ENCODE results near the gene TGFBR3.

The TGFBR3 gene

DNA sequence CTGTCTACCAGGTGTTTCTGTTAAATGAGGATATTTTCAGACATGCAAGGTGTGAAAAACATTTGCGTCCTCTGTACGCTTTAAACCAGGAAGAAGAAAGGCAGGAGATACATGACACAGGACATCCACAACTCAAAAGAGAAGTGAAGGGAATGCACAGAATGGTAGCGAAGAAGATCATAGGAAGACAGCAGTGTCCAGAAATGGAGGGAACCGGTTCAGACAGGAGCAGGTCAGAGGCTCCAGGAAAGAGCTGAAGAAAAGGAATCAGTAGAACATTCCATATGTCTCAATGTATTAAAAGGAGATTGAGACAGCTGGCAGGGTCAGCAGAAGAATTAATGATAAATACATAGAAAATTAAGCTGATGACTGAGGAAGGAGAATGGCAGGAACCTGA, 194.4 kb downstream of the TGFBR3 start:
- no peaks in the 10 kb centered on the region for H3K27me3 ChIP-seq (ENCODE audit: insufficient read depth, low read length)
- H3K9me3 ChIP-seq (ENCODE audit: low read length): no peaks in the 10 kb centered on the region
- peaks cover 17% of the 10 kb centered on the region for H3K4me1 ChIP-seq (ENCODE audit: insufficient read depth, low read length)
- no peaks in the 10 kb centered on the region for H3K36me3 ChIP-seq (ENCODE audit: insufficient read depth, low read length)
- no peak overlapping the region for H2AFZ ChIP-seq (ENCODE audit: low read depth, low read length)
- H3K4me3 ChIP-seq (ENCODE audit: low read length): no peak overlapping the region

DNA sequence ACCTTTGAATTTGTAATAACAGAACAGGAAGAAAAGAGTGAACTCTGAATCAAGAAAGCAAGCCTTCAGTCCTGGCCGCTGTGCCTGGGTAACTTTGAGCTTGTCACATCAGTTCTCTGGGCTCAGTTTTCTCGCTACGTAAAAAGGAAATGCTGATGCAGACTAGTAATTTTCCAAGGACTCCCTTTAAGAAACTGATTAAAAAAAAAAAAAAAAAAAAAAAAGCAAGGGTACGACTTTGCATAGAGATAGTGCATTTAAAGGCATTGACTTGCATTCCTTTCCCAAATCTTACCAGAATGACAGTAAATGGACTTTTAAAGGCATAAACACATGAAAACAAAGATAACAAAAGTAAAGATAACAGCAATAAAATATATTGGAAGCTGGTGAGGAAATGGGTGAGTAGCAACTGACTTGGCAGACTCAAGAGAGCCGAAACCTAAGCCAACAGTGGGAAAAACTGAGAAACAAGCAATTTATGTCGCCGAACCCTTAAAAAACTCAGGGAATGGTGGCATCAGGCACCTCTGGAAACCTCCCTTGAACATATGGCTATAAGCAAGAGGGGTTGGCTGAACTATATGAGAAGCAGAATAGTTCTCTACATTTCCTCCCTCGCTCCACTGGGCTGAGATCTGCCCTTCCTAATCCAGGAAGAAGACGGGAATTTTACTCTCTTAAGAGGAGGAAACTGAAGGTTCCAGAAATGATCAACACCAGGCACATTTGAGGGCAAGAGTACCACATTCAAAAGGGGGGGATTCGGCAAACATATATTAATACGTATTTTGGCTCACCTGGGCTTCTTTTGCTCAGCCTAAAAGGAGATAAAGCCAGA, 196.1 kb downstream of the TGFBR3 start:
- H3K27me3 ChIP-seq (ENCODE audit: insufficient read depth, low read length): no peaks in the 10 kb centered on the region
- no peak overlapping the region for H3K4me3 ChIP-seq (ENCODE audit: low read length)
- no peaks in the 10 kb centered on the region for H3K36me3 ChIP-seq (ENCODE audit: insufficient read depth, low read length)
- H2AFZ ChIP-seq (ENCODE audit: low read depth, low read length): no peak overlapping the region
- H3K4me1 ChIP-seq (ENCODE audit: insufficient read depth, low read length): peaks cover 16% of the 10 kb centered on the region
- no peaks in the 10 kb centered on the region for H3K9me3 ChIP-seq (ENCODE audit: low read length)

DNA sequence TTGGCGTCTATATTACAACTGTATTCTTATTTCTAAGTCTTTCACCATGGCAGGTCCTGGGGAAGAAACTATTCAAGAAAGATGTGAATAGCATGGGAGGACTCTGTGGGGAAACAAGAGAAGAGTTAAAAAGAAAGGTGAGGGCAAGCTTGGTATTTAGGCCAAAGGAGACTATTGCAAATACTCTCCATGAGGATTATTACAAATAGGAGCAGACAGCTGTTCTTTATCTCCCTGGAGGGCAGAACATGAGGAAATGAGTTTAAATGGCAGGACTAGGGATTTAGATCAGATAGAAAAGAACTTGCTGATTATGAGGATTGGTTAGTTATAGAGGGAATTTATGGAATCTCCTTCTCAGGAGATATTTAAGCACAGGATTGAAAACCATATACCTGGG, 198.5 kb downstream of the TGFBR3 start:
- H3K27me3 ChIP-seq (ENCODE audit: insufficient read depth, low read length): no peaks in the 10 kb centered on the region
- no peaks in the 10 kb centered on the region for H3K36me3 ChIP-seq (ENCODE audit: insufficient read depth, low read length)
- H3K4me3 ChIP-seq (ENCODE audit: low read length): no peak overlapping the region
- H3K9me3 ChIP-seq (ENCODE audit: low read length): no peaks in the 10 kb centered on the region
- H3K4me1 ChIP-seq (ENCODE audit: insufficient read depth, low read length): peaks cover 35% of the 10 kb centered on the region
- no peak overlapping the region for H2AFZ ChIP-seq (ENCODE audit: low read depth, low read length)

DNA sequence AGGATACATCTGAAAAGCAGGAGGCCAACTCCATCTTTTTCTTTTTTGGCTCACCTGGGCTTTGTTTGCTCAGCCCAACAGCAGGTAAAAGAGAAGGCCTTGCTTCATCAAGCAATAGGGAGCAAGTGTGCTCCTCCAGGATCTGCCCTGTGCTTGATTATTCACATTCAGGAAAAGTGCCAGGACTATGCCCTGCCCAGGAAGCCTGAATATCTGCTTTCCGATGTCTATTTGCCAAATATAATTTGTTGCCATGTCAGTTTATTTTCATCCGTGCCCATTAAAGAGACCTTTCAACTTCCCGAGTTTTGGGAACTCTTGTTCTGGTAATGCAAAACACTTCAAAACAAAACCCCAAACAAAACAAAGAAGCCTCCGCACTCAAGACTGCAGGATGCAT, 200.0 kb downstream of the TGFBR3 start:
- H3K4me1 ChIP-seq (ENCODE audit: insufficient read depth, low read length): peaks cover 35% of the 10 kb centered on the region
- H2AFZ ChIP-seq (ENCODE audit: low read depth, low read length): no peak overlapping the region
- H3K4me3 ChIP-seq (ENCODE audit: low read length): no peak overlapping the region
- no peaks in the 10 kb centered on the region for H3K9me3 ChIP-seq (ENCODE audit: low read length)
- H3K27me3 ChIP-seq (ENCODE audit: insufficient read depth, low read length): no peaks in the 10 kb centered on the region
- no peaks in the 10 kb centered on the region for H3K36me3 ChIP-seq (ENCODE audit: insufficient read depth, low read length)

DNA sequence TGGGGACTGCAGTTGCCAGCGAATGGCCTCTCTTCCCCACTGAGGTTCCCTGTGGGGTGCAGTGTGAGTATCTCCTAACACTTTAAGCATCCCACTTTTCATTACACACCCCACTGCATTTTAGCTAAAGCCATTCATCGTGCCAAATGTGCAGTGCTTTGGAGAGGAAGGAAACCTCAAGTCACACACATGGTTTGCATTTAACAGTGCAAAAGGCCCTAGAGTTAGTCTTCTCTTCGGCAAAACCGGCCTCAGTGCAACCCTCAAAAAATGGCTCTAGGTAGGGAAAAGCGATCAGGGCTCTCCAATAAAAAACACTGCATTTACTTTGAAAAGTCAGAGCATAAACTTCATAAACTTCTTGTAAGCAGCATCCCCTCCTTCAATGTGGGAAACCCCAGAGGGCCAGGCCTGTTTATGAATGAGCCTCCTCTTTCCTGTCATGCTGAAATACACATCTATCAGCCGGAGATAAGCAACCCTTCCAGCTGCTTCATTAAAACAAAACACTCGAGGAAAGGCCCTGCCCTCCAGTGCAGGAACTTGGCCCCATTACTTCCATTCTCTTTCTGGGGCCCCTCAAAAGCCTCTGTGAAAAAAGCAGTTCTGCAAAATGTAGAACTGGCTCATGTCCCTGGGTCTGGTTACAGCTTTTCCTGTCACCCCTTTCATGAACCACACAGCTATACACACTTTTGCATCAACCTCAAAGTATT, 201.3 kb downstream of the TGFBR3 start:
- Histone ChIP-seq H3K4me1 (ENCODE audit: insufficient read depth, low read length) (peaks cover 32% of the 10 kb centered on the region), H3K36me3 (ENCODE audit: insufficient read depth, low read length) (no peaks in the 10 kb centered on the region), H3K4me3 (ENCODE audit: low read length) (no peak overlapping the region), H3K9me3 (ENCODE audit: low read length) (no peaks in the 10 kb centered on the region), H3K27me3 (ENCODE audit: insufficient read depth, low read length) (no peaks in the 10 kb centered on the region), H2AFZ (ENCODE audit: low read depth, low read length) (peak overlapping the region; percentile 23)

DNA sequence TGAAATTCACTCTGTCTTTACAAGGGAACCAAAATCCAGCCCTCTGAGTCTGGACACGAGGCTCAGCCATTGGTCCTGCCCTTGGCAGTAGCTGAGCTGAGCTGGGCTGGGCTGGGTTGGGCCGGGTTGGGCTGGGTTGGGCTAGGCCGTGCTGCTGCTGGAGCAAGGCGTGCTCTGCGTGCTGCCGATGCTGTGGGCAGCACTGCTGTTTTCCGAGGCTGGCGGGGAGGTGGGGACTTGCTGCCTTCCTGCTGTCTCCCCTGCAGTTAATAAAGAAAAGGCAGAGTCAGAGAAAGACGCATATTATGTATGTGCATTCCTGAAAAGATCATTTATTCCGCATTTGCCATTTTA, 202.4 kb downstream of the TGFBR3 start:
- peak overlapping the region; percentile 23 for H2AFZ ChIP-seq (ENCODE audit: low read depth, low read length)
- no peaks in the 10 kb centered on the region for H3K36me3 ChIP-seq (ENCODE audit: insufficient read depth, low read length)
- no peaks in the 10 kb centered on the region for H3K27me3 ChIP-seq (ENCODE audit: insufficient read depth, low read length)
- peaks cover 21% of the 10 kb centered on the region for H3K4me1 ChIP-seq (ENCODE audit: insufficient read depth, low read length)
- H3K4me3 ChIP-seq (ENCODE audit: low read length): no peak overlapping the region
- no peaks in the 10 kb centered on the region for H3K9me3 ChIP-seq (ENCODE audit: low read length)

DNA sequence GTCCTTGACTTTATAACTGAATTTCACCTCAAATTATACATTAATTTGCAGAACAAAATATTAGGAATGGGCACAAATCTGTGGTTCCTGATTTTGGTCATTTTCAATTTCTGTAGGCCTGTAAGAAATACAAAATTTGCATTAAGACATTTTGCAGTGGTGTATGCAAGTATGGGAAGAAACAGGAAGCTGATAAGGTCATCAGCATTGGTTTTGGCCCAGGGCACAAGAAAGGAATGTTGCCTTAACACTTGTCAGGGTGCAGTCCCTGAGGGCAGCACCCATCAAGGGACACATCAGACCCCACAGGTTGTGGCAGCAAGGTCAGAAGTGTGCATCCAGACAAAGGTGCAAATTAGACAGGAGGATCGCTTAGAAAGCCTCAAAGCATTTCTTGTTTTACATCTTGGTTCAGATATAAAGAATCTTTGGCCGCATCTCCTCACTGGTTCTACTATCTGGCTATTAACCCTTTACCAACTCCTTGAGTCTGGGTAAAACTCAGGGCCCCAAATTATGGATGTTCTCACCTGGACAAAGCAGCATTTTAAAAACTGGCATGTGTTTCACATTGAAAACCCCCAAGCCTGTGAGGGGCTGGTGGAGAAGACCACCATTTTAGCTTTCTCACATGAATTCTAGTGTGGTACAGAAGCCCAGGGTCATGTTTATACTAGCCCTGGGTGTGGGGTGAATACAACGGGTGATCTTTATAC, 202.9 kb downstream of the TGFBR3 start:
- Histone ChIP-seq H3K36me3 (ENCODE audit: insufficient read depth, low read length) (no peaks in the 10 kb centered on the region), H3K4me1 (ENCODE audit: insufficient read depth, low read length) (peaks cover 21% of the 10 kb centered on the region), H3K4me3 (ENCODE audit: low read length) (no peak overlapping the region), H3K9me3 (ENCODE audit: low read length) (no peaks in the 10 kb centered on the region), H2AFZ (ENCODE audit: low read depth, low read length) (no peak overlapping the region), H3K27me3 (ENCODE audit: insufficient read depth, low read length) (no peaks in the 10 kb centered on the region)

DNA sequence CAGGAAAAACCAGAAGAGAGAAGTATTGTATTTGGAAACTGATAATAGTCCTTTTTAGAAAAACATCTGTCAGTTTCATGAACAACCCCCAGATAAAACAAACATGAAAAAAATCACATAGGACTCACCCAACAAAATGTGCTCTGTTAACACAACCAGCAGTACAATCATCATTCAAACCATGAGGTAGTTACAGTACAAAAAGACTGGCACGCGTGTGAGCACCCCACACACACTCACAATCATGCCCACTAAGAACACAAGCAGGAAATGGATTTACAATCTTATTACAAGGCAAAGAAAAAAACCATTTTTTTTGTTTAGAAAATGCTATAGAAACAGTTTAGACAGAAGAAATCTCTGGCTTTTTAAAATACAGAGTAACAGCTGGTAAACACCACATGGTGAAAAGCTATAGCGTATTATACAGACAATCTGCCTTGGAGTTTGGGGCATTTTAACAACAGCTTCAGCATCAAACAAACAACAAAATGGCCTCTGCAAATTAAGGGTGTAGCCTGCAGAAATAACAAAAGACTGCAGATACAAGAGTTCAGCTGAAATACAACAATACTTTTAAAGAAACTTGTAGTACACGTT, 205.3 kb downstream of the TGFBR3 start:
- Histone ChIP-seq H3K9me3 (ENCODE audit: low read length) (no peaks in the 10 kb centered on the region), H2AFZ (ENCODE audit: low read depth, low read length) (no peak overlapping the region), H3K4me1 (ENCODE audit: insufficient read depth, low read length) (peaks cover 21% of the 10 kb centered on the region), H3K27me3 (ENCODE audit: insufficient read depth, low read length) (no peaks in the 10 kb centered on the region), H3K4me3 (ENCODE audit: low read length) (no peak overlapping the region), H3K36me3 (ENCODE audit: insufficient read depth, low read length) (no peaks in the 10 kb centered on the region)

DNA sequence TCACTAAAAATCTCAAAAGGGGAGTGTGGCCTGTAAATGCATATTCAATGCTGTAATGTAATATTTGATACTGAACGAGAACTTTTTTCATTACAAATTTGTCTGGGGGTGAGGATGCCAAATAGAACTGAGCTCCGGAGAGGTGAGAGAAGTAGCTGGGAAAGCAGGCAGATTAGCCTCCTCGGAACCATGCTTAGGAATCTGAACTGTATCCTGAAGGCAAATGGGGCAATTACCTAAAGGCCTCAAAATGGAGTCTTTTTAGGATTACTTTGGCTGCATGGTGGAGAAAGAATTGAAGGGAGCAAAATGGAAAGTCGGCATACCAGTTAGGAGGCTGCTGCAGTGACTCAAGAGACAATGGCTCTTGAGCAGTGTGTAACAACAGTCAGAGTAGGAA, 206.5 kb downstream of the TGFBR3 start:
- Histone ChIP-seq H3K9me3 (ENCODE audit: low read length) (no peaks in the 10 kb centered on the region), H3K4me3 (ENCODE audit: low read length) (no peak overlapping the region), H3K4me1 (ENCODE audit: insufficient read depth, low read length) (peaks cover 15% of the 10 kb centered on the region), H2AFZ (ENCODE audit: low read depth, low read length) (no peak overlapping the region), H3K36me3 (ENCODE audit: insufficient read depth, low read length) (no peaks in the 10 kb centered on the region), H3K27me3 (ENCODE audit: insufficient read depth, low read length) (no peaks in the 10 kb centered on the region)

DNA sequence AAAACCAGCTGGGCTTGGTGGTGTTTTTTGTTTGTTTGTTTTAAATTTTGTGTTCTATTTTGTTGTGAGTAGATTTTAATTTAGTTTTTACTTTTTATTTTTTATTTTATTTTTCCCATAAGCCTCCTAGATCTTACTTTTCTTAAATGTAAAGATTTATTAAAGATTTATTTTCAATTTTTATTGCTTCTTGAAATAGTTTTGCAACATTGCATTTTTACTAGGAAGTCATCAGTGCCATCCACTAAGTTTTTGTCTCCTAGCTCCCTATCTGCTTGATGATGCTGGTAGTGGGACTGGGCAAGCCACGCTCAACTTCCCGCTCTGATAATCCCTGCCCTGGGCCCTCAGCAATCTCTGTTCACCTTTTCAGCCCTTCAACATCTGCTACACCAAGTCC, 209.9 kb downstream of the TGFBR3 start:
- H3K9me3 ChIP-seq (ENCODE audit: low read length): no peaks in the 10 kb centered on the region
- H3K27me3 ChIP-seq (ENCODE audit: insufficient read depth, low read length): no peaks in the 10 kb centered on the region
- no peaks in the 10 kb centered on the region for H3K4me1 ChIP-seq (ENCODE audit: insufficient read depth, low read length)
- no peaks in the 10 kb centered on the region for H3K36me3 ChIP-seq (ENCODE audit: insufficient read depth, low read length)
- H2AFZ ChIP-seq (ENCODE audit: low read depth, low read length): no peak overlapping the region
- no peak overlapping the region for H3K4me3 ChIP-seq (ENCODE audit: low read length)

DNA sequence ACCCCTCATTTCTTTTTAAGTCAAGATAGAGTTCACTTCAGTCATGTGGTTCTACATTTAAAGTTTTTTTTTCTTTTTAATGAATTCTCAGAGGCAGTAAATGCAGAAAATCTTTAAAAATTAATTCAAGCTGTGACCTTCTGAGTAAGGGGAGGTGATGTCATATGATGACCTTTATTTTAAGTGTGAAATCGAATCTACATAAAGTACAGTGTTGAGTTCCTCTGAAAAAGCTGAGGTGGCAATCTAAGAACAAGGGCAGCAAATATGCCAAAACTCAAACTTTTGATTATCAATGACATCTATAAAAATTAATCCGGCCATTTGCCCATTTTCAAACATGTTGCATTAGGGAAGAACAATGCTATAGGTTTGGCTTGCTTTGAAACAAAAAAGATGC, 211.8 kb downstream of the TGFBR3 start:
- Histone ChIP-seq H2AFZ (ENCODE audit: low read depth, low read length) (no peak overlapping the region), H3K4me1 (ENCODE audit: insufficient read depth, low read length) (no peaks in the 10 kb centered on the region), H3K4me3 (ENCODE audit: low read length) (no peak overlapping the region), H3K36me3 (ENCODE audit: insufficient read depth, low read length) (no peaks in the 10 kb centered on the region), H3K27me3 (ENCODE audit: insufficient read depth, low read length) (no peaks in the 10 kb centered on the region), H3K9me3 (ENCODE audit: low read length) (no peaks in the 10 kb centered on the region)

DNA sequence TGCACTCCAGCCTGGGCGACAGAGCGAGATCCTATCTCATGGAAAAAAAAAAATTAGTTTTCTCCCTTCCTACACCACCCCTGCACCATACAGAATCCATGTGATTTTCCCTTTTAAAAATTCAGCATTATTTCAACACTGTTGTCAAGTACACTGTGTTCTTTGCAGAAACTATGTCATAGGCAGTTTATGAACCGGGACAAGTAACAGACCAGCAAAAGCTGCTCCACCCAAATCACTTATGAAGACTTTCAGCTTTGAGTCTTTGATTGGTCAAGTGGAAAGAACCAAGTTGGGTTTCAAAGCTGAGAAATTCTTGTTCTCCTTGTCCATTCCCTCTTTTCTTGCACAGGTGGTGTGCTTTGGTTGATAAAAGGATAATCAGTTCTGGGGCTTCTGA, 212.3 kb downstream of the TGFBR3 start:
- no peaks in the 10 kb centered on the region for H3K4me1 ChIP-seq (ENCODE audit: insufficient read depth, low read length)
- no peaks in the 10 kb centered on the region for H3K27me3 ChIP-seq (ENCODE audit: insufficient read depth, low read length)
- H3K9me3 ChIP-seq (ENCODE audit: low read length): no peaks in the 10 kb centered on the region
- no peak overlapping the region for H3K4me3 ChIP-seq (ENCODE audit: low read length)
- H2AFZ ChIP-seq (ENCODE audit: low read depth, low read length): no peak overlapping the region
- no peaks in the 10 kb centered on the region for H3K36me3 ChIP-seq (ENCODE audit: insufficient read depth, low read length)

DNA sequence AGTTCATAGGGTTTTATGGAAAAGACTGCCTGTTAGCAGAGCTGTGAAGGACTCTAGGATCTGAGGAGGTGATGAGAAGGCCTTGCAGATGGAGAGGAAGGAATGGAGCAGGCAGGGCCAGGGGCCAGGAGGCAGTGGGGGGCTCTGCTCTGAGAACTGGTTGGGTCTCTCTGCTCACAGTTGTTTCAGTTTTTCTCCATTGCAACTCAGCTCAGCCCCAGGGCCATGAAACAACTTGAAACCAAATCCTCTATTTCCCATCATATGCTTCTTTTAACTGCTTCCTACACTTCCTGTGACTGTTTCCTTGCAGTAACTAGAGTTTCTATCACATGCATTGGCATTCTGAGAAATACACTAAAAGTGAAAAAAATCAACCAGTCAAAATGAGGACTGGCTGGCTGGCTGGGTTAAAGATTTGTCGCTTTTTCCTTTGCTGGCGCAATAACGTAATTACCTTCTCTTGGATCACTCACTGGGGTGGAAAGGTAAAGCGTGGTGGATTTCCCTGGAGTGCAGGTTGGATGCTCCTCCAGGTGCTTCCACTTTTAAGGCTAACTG, 213.3 kb downstream of the TGFBR3 start:
- no peaks in the 10 kb centered on the region for H3K4me1 ChIP-seq (ENCODE audit: insufficient read depth, low read length)
- no peak overlapping the region for H2AFZ ChIP-seq (ENCODE audit: low read depth, low read length)
- no peaks in the 10 kb centered on the region for H3K36me3 ChIP-seq (ENCODE audit: insufficient read depth, low read length)
- no peak overlapping the region for H3K4me3 ChIP-seq (ENCODE audit: low read length)
- no peaks in the 10 kb centered on the region for H3K27me3 ChIP-seq (ENCODE audit: insufficient read depth, low read length)
- H3K9me3 ChIP-seq (ENCODE audit: low read length): no peaks in the 10 kb centered on the region
